Muscle of leg (tissue), 11 donors: ENCODE data around the gene ANKLE2. TPM values are rescaled to one million over a fixed set of nuclear protein-coding genes. Genes with fewer than 3 reads are reported as not detected.
"Not testable (repeated sequence)": the region's sequence is repeated elsewhere in the genome, so short reads cannot be mapped to it uniquely, and the experiment has no call there.

Experiments used
- DNase-seq: peaks from one replicate; pipeline ENCODE4 v3.0.0; 2013
- H3K27ac ChIP-seq: one replicate; pipeline ENCODE4 v1.5.1; 2013; ENCODE audit warnings: mild to moderate bottlenecking, low read length, control low read depth
- H3K27me3 ChIP-seq: one replicate; pipeline ENCODE4 v1.6.1; 2013; ENCODE audit warnings: low read length; ENCODE audit not compliant: control insufficient read depth, insufficient read depth
- H3K36me3 ChIP-seq: one replicate; pipeline ENCODE4 v1.6.1; 2013; ENCODE audit warnings: low read length; ENCODE audit not compliant: control insufficient read depth, insufficient read depth
- H3K4me1 ChIP-seq: one replicate; pipeline ENCODE4 v1.6.1; 2013; ENCODE audit warnings: low read length; ENCODE audit not compliant: control insufficient read depth, insufficient read depth
- H3K4me3 ChIP-seq: one replicate; pipeline ENCODE4 v1.5.1; 2013; ENCODE audit warnings: low read length, control low read depth
- H3K9me3 ChIP-seq: replicated peaks from 2 replicates; pipeline ENCODE4 v1.6.1; 2013; ENCODE audit warnings: low read depth, low read length; ENCODE audit not compliant: control insufficient read depth
- WGBS: methylation state at CpG from one replicate; pipeline ENCODE4 v1.1.5; 2013; ENCODE audit warnings: missing lambda C conversion rate; ENCODE audit not compliant: insufficient coverage; 5-methylcytosine and 5-hydroxymethylcytosine counted together
- polyA plus RNA-seq, 8 donors: library from polyadenylated mRNA; unstranded; fragments of 120-200 nt; gene quantifications; one replicate each; pipeline versions ENCODE4 v1.2.1 to v1.2.3, GENCODE V29; 2013; ENCODE audit warnings: inconsistent platforms in 1 of 8, low replicate concordance in 1 of 8; ENCODE audit not compliant: insufficient read length in 8 of 8, insufficient read depth in 1 of 8
- total RNA-seq: library from RNA; stranded (reverse); fragments of 120-200 nt; gene quantifications from one replicate; pipeline ENCODE4 v1.2.4, GENCODE V29; 2013

ANKLE2 gene
- total and polyA plus RNA-seq, 9 donors, result 37.3 to 49.4 (median 41.7) TPM

DNA sequence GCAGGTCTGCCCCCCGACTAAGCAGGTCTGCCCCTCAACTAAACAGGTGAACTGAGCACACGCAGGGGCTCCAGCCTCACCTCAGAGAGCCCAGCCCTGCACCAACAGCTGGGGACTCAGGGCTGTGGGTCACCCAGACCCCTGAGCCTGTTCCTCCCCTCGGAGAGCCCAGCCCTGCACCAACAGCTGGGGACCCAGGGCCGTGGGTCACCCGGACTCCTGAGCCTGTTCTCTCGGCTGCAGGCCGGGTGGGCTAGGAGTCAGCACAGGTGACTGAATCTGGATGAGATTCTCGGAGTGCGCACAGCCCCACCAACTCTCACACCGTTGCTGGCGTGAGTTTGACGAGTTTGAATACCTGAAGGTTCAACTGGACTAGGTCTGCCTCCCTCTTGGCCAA is 20.3 kb upstream of the ANKLE2 start:
- Histone ChIP-seq H3K9me3 (no peaks in the 10 kb centered on the region), H3K36me3 (peaks cover 87% of the 10 kb centered on the region), H3K27ac (no peak overlapping the region), H3K27me3 (no peaks in the 10 kb centered on the region), H3K4me1 (peaks cover 8% of the 10 kb centered on the region), H3K4me3 (no peak overlapping the region)
- DNase-seq, result no peak
- 95% methylated on average over 12 of the region's 12 CpGs for WGBS

DNA sequence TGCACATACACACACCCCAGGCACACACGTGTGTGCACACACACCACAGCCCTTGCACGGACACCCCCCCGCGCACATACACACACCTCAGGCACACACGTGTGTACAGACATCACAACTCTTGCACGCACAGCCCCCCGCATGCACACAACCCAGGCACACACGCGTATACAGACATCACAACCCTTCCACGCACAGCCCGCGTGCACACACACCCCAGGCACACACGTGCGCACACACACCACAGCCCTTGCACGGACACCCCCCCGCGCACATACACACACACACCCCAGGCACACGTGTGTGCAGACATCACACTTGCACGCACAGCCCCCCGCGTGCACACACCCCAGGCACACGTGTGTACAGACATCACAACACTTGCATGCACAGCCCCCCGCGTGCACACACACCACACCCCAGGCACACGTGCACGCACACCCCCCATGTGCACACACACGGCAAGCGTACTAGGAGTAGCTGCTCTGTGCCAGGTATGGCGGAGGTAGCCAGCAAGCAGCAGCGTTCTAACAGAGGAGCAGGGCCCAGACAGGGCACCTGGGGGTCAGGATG is 18.2 kb upstream of the ANKLE2 start:
- WGBS, result 94% methylated on average over 26 of the region's 30 CpGs

DNA sequence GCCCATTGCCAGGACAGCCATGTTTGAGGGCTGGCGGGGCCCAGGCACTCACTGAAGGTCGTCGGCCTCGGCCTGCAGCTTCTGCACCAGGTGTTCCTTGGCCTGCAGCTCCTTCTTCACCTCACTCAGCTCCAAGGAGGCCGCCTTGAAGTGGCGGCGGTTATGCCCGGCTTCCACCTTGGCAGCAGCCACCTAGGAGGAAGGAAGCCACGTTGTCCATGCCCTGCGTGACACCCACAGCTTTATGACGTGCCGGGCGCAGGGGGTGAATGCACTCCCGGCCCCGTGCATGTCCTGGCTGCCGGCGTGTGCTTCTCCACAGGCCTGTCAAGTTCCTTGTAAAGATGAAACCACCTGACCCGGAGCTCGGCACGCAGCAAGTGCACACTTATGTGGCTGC is 16.0 kb upstream of the ANKLE2 start:
- Histone ChIP-seq H3K36me3 (peaks cover 87% of the 10 kb centered on the region), H3K27ac (no peak overlapping the region)
- WGBS, result 92% methylated on average over 19 of the region's 20 CpGs

More for the DNA sequence above, 18.2 kb upstream of the ANKLE2 start:
- H3K36me3 ChIP-seq, result peaks cover 85% of the 10 kb centered on the region
- no peak overlapping the region for H3K4me3 ChIP-seq
- no peak for DNase-seq
- no peaks in the 10 kb centered on the region for H3K27me3 ChIP-seq
- no peaks in the 10 kb centered on the region for H3K9me3 ChIP-seq
- no peak overlapping the region for H3K27ac ChIP-seq
- H3K4me1 ChIP-seq, result peaks cover 23% of the 10 kb centered on the region

DNA sequence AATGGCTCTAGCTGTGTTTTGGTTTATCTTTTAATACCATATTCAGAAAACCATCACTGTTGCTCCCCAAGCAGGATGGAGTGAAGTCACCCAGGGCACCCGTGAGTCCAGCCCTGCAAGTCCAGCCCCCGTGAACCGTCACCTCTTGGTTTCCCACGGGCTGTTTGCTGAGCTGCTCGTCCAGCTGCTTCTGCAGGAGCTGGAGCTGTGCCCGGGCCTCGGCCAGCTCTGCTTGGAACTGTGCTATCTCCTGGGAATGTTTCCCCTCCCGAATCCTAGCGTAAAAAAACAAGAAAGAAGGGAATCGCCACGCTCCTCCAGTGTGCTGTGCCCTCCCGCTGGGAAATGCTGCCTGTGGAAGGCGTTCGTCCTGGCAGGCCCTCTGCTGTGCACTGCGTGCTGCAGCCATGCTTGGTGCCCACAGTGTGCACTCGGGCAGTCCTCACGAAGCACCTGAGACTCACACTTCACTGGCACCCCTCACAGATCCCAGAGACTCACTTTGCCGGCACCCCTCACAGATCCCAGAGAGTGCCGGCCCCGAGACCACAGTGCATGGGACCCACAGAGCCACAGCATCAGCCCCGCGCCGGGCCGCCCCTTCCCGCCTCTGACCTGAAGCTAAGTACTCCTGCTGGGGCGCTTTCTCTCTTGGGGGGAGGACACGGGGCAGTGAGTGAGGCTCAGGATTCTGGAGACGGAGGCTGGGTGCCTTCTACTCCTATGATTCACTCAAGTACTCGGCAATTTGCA is 15.4 kb upstream of the ANKLE2 start:
- Histone ChIP-seq H3K36me3 (peaks cover 84% of the 10 kb centered on the region), H3K4me1 (peaks cover 23% of the 10 kb centered on the region), H3K27ac (peak overlapping the region; percentile 42), H3K27me3 (no peaks in the 10 kb centered on the region), H3K9me3 (no peaks in the 10 kb centered on the region), H3K4me3 (no peak overlapping the region)
- WGBS, result 40% methylated on average over 23 of the region's 29 CpGs
- DNase-seq, result peak; percentile 90

More for the DNA sequence above, 16.0 kb upstream of the ANKLE2 start:
- no peaks in the 10 kb centered on the region for H3K27me3 ChIP-seq
- H3K4me3 ChIP-seq, result no peak overlapping the region
- H3K4me1 ChIP-seq, result peaks cover 23% of the 10 kb centered on the region
- H3K9me3 ChIP-seq, result no peaks in the 10 kb centered on the region
- no peak for DNase-seq

DNA sequence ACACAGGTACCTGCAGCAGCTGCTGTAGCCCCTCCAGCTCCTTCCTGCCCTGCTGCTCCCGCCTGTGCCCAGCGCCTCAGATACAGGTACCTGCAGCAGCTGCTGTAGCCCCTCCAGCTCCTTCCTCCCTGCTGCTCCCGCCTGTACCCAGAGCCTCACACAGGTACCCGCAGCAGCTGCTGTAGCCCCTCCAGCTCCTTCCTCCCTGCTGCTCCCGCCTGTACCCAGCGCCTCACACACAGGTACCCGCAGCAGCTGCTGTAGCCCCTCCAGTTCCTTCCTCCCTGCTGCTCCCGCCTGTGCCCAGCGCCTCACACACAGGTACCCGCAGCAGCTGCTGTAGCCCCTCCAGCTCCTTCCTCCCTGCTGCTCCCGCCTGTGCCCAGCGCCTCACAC is 14.6 kb upstream of the ANKLE2 start:
- H3K4me3 ChIP-seq, DNase-seq, H3K27ac ChIP-seq, H3K27me3 ChIP-seq, H3K9me3 ChIP-seq: not testable (repeated sequence)
- H3K36me3 ChIP-seq, result peaks cover 84% of the 10 kb centered on the region
- WGBS, result 87% methylated on average over 4 of the region's 12 CpGs
- H3K4me1 ChIP-seq, result peaks cover 23% of the 10 kb centered on the region

DNA sequence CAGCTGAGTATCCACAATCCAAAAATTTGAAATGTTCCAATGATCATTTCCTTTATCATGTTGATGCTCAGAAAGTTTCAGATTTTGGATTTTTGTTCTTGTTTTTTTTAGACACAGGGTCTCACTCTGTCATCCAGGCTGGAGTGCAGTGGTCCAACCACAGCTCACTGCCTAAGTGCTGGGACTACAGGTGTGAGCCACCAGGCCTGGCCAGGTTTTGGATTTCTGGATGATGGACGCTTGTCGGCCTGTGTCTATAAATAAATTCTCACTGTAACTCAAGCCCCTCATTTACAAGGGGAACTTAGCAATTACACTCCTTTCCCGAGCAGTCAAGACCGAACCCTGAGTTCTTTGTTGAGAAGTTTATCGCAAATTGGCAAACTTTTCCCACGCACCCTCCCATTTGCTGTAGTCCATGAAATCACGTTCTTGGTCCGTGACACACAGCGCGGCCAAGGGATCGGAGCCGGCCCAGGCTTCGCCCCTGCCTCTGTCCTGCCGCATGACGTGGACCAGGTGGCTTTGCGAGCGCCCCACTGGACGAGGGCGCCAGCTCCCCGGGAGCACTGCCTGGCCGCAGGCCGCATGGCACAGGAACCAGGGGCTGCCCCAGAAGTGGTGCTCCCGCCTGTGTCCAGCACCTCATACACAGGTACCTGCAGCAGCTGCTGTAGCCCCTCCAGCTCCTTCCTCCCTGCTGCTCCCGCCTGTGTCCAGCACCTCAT is 14.0 kb upstream of the ANKLE2 start:
- Histone ChIP-seq H3K27me3 (no peaks in the 10 kb centered on the region), H3K27ac (no peak overlapping the region), H3K4me3 (no peak overlapping the region), H3K9me3 (no peaks in the 10 kb centered on the region), H3K4me1 (peaks cover 23% of the 10 kb centered on the region), H3K36me3 (peaks cover 80% of the 10 kb centered on the region)
- WGBS, result 82% methylated on average over 19 of the region's 24 CpGs
- DNase-seq, result no peak

DNA sequence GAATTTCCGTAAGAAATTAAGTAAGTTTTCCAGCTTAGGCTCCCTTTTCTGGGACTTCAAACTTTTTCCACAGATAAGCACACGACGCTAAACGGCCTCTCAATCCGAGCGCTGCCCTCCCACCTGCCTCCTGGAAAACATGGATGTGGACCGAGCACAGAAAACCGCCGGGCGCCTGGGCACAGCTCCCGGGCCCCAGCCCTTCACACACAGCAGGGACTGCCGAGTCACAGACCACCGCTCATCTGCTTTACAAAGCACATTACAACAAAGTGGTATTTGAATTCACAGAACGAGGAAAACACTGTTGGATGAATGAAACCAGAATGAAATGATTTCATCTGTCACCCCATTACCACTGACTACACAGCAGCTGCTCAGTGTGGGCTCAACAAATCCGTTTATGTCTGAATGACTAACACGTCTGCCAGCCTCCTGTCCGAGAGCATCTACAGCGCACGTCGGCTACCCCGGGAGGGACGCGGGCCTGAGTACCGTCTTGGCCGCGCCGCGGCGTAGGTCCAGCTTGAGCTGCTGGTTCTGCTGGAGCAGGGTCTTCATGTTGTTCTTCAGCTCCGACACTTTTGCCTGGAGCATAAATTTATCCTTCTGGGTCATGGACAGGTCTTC is 13.1 kb upstream of the ANKLE2 start:
- Histone ChIP-seq H3K4me1 (peaks cover 23% of the 10 kb centered on the region), H3K4me3 (no peak overlapping the region), H3K27me3 (no peaks in the 10 kb centered on the region), H3K9me3 (no peaks in the 10 kb centered on the region), H3K36me3 (peaks cover 76% of the 10 kb centered on the region), H3K27ac (no peak overlapping the region)
- DNase-seq, result no peak
- WGBS, result 93% methylated on average over 25 of the region's 30 CpGs

DNA sequence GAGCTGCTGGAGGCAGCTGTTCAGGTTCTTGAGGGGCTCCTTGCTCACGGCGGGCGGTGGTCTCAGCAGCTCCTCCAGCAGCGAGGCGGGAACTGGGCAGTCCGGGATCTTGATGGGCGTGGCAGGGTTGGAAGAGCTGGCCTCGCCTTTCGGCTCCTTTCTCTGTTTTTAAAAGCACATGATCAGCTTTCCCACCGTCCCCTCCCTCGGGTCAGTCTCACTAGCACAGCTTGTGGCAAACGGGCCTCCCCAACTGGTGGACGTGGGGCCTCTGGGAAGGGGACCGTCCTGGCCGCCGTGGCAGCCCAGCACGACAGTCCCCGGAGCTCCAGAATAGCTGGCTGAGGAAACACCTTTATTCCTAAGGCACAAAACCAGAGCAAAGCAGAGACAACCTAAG is 12.5 kb upstream of the ANKLE2 start:
- peaks cover 76% of the 10 kb centered on the region for H3K36me3 ChIP-seq
- H3K4me1 ChIP-seq, result peaks cover 23% of the 10 kb centered on the region
- no peaks in the 10 kb centered on the region for H3K27me3 ChIP-seq
- no peak overlapping the region for H3K4me3 ChIP-seq
- no peak overlapping the region for H3K27ac ChIP-seq
- no peak for DNase-seq
- WGBS, result 77% methylated on average over 17 of the region's 18 CpGs
- H3K9me3 ChIP-seq, result no peaks in the 10 kb centered on the region

DNA sequence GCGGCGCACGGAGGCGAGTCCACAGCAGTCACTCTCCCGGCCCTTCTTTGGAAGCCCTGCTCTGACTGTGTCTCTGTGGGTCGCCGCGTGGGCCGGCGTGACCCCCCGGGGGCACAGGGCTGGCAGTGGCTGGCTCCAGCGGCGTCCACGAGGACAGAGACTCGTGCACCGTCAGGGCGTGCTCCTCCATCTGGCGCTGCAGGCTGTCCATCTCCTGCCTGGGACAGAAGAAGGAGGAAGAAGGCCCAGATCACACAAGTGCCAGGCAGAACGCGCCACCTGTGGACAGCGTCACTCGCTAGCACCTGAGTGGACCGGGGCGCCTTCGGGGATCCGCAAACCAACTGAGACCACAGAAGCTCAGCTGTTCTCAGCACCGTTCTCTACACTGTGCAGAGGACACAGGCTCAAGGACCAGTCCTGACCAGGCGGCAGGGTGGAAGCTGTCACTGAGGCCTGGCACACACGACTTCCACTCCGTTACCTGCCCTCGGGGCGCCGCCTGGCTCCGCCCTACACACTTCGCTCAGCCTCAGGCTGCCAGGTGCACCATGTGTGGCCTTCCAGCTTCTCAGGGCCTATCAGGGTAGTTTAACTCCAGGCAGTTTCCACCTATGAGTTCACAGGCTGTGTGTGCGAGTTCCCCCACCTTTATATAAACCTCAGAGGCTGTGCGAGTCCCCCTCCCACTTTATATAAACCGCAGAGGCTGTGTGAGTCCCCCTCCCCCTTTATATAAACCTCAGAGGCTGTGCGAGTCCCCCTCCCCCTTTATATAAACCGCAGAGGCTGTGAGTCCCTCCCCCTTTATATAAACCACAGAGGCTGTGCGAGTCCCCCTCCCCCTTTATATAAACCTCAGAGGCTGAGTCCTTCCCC is 11.7 kb upstream of the ANKLE2 start:
- Histone ChIP-seq H3K9me3 (no peaks in the 10 kb centered on the region), H3K27ac (no peak overlapping the region), H3K36me3 (peaks cover 72% of the 10 kb centered on the region), H3K27me3 (no peaks in the 10 kb centered on the region), H3K4me1 (peaks cover 26% of the 10 kb centered on the region), H3K4me3 (no peak overlapping the region)
- no peak for DNase-seq
- WGBS, result 92% methylated on average over 41 of the region's 41 CpGs
